ENCODE results near the gene CBX8.

- TF ChIP-seq CTCF (conservative IDR thresholded peaks at IDR 0.05; ENCODE audit: low read depth, low read length) (no peak), EZH2 (IDR thresholded peaks at IDR 0.05; ENCODE audit: low read length, unreplicated experiment) (no peak), EZH2phosphoT487 (IDR thresholded peaks at IDR 0.05; ENCODE audit: borderline replicate concordance, low read length) (no peak)
These were observed 22.8 kb upstream of the CBX8 start for GRCh38 chr17:79819534-79820276.
